ENCODE data around the gene MT1A.

The MT1A gene

DNA sequence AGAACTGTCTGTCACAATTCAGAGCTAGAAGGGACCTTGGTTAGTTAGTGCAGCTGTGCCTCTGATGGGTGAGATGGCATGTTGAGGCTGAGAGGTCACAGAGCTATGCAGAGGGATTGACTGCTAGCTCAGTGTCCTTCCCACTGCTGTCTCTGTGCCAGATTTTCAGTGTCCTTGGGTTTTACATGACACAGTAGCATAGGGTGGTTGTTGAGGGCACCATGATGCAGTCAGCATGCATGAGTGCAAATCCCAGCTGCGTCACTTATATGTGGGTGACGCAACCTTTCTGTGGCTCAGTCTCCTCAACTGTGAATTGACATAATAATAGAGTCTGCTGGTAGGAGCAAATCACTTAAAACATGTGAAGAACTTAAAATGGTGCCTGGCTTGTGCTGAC lies 2.7 kb downstream of the MT1A start:
- Histone ChIP-seq H3K27ac (replicated peaks) (no peak overlapping the region), H3K27me3 (ENCODE audit: insufficient read depth, poor library complexity, severe bottlenecking) (peaks cover 73% of the 10 kb centered on the region), H3K4me3 (replicated peaks; ENCODE audit: insufficient read depth, low read length) (no peak overlapping the region)
- TF ChIP-seq, protein P1, sequence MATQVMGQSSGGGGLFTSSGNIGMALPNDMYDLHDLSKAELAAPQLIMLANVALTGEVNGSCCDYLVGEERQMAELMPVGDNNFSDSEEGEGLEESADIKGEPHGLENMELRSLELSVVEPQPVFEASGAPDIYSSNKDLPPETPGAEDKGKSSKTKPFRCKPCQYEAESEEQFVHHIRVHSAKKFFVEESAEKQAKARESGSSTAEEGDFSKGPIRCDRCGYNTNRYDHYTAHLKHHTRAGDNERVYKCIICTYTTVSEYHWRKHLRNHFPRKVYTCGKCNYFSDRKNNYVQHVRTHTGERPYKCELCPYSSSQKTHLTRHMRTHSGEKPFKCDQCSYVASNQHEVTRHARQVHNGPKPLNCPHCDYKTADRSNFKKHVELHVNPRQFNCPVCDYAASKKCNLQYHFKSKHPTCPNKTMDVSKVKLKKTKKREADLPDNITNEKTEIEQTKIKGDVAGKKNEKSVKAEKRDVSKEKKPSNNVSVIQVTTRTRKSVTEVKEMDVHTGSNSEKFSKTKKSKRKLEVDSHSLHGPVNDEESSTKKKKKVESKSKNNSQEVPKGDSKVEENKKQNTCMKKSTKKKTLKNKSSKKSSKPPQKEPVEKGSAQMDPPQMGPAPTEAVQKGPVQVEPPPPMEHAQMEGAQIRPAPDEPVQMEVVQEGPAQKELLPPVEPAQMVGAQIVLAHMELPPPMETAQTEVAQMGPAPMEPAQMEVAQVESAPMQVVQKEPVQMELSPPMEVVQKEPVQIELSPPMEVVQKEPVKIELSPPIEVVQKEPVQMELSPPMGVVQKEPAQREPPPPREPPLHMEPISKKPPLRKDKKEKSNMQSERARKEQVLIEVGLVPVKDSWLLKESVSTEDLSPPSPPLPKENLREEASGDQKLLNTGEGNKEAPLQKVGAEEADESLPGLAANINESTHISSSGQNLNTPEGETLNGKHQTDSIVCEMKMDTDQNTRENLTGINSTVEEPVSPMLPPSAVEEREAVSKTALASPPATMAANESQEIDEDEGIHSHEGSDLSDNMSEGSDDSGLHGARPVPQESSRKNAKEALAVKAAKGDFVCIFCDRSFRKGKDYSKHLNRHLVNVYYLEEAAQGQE (IDR thresholded peaks at IDR 0.05; ENCODE audit: insufficient replicate concordance, low read depth) = no peak
- TF ChIP-seq POLR2AphosphoS5 (IDR thresholded peaks at IDR 0.05; ENCODE audit: low read depth) (no peak), GABPA (IDR thresholded peaks at IDR 0.05; ENCODE audit: low read depth) (no peak), SPI1 (IDR thresholded peaks at IDR 0.05; ENCODE audit: borderline replicate concordance, low read depth) (no peak)
- TF ChIP-seq, protein P2, sequence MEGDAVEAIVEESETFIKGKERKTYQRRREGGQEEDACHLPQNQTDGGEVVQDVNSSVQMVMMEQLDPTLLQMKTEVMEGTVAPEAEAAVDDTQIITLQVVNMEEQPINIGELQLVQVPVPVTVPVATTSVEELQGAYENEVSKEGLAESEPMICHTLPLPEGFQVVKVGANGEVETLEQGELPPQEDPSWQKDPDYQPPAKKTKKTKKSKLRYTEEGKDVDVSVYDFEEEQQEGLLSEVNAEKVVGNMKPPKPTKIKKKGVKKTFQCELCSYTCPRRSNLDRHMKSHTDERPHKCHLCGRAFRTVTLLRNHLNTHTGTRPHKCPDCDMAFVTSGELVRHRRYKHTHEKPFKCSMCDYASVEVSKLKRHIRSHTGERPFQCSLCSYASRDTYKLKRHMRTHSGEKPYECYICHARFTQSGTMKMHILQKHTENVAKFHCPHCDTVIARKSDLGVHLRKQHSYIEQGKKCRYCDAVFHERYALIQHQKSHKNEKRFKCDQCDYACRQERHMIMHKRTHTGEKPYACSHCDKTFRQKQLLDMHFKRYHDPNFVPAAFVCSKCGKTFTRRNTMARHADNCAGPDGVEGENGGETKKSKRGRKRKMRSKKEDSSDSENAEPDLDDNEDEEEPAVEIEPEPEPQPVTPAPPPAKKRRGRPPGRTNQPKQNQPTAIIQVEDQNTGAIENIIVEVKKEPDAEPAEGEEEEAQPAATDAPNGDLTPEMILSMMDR (IDR thresholded peaks at IDR 0.05; ENCODE audit: insufficient read depth, low read length) = no peak
- DNase-seq (ENCODE audit: low read depth in 1 of 2, low spot score in 1 of 2) = no peak

DNA sequence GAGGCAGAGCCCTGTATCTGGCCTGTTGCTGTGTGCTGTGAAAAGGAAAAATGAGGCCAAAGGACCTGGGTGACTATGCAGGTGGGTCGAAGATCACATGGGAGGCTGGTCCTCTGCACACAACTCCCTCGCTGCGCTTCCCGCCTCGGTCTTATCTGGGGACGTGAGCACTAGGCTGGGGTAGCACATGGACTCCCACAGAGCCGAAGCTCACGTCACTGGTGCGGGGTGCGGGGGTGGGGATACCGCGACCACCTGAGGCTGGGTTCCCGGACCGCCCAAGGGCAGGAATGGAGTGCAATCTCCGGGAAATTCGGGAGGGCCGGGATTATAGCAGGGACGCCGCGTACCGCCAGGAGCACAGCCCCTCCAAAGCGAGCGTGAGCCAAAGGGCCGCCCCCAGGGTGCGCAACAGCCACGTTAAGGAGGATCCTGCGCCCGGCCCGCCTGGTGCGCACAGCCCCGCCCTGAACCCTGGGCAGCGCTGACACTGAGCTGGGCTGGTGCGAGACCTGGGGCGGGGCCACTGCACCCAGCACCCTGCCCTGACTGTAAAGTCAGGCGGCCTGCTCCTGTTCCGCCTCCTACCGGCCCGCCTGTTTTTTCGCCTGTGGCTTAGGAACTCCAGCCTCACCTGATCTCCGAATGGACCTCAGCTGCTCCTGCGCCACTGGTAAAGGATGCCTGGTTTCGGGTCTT lies 4.8 kb downstream of the MT1A start:
- no peak overlapping the region for H3K27ac ChIP-seq (replicated peaks)
- peaks cover 73% of the 10 kb centered on the region for H3K27me3 ChIP-seq (ENCODE audit: insufficient read depth, poor library complexity, severe bottlenecking)
- peak overlapping the region; percentile 24 for H3K4me3 ChIP-seq (replicated peaks; ENCODE audit: insufficient read depth, low read length)
- DNase-seq (ENCODE audit: low read depth in 1 of 2, low spot score in 1 of 2) = peak; percentile 56 to 65
- TF ChIP-seq, protein P2 (IDR thresholded peaks at IDR 0.05; ENCODE audit: insufficient read depth, low read length) = peak; percentile 31
- TF ChIP-seq GABPA (IDR thresholded peaks at IDR 0.05; ENCODE audit: low read depth) = no peak

GRCh38 chr16:56643833-56644232 lies 5.4 kb downstream of the MT1A start:
- TF ChIP-seq, protein P1 (IDR thresholded peaks at IDR 0.05; ENCODE audit: insufficient replicate concordance, low read depth) = peak; percentile 79
- TF ChIP-seq SPI1 (IDR thresholded peaks at IDR 0.05; ENCODE audit: borderline replicate concordance, low read depth) = no peak
- TF ChIP-seq GABPA (IDR thresholded peaks at IDR 0.05; ENCODE audit: low read depth) = no peak
- TF ChIP-seq, protein P2 (IDR thresholded peaks at IDR 0.05; ENCODE audit: insufficient read depth, low read length) = no peak
- TF ChIP-seq POLR2AphosphoS5 (IDR thresholded peaks at IDR 0.05; ENCODE audit: low read depth) = no peak
- no peak for DNase-seq (ENCODE audit: low read depth in 1 of 2, low spot score in 1 of 2)
- Histone ChIP-seq H3K4me3 (replicated peaks; ENCODE audit: insufficient read depth, low read length) (no peak overlapping the region), H3K27me3 (ENCODE audit: insufficient read depth, poor library complexity, severe bottlenecking) (peaks cover 72% of the 10 kb centered on the region), H3K27ac (replicated peaks) (no peak overlapping the region)

- DNase-seq (ENCODE audit: low read depth in 1 of 2, low spot score in 1 of 2) = no peak
- H3K27me3 ChIP-seq (ENCODE audit: insufficient read depth, poor library complexity, severe bottlenecking) = peaks cover 68% of the 10 kb centered on the region
- no peak overlapping the region for H3K4me3 ChIP-seq (replicated peaks; ENCODE audit: insufficient read depth, low read length)
- H3K27ac ChIP-seq (replicated peaks) = no peak overlapping the region
- no peak for TF ChIP-seq POLR2AphosphoS5 (IDR thresholded peaks at IDR 0.05; ENCODE audit: low read depth)
- TF ChIP-seq, protein P2 (IDR thresholded peaks at IDR 0.05; ENCODE audit: insufficient read depth, low read length) = no peak
- TF ChIP-seq SPI1 (IDR thresholded peaks at IDR 0.05; ENCODE audit: borderline replicate concordance, low read depth) = no peak
- TF ChIP-seq, protein P1 (IDR thresholded peaks at IDR 0.05; ENCODE audit: insufficient replicate concordance, low read depth) = no peak
Measured at GRCh38 chr16:56645311-56645710, 6.8 kb downstream of the MT1A start.
